Measurements from ENCODE around the gene C1orf198. TPM values are rescaled to one million over a fixed set of nuclear protein-coding genes. Genes with fewer than 3 reads are reported as not detected.

The C1orf198 gene
- total and polyA plus RNA-seq, 4 donors: 51.1 to 96.1 (median 77.9) TPM

DNA sequence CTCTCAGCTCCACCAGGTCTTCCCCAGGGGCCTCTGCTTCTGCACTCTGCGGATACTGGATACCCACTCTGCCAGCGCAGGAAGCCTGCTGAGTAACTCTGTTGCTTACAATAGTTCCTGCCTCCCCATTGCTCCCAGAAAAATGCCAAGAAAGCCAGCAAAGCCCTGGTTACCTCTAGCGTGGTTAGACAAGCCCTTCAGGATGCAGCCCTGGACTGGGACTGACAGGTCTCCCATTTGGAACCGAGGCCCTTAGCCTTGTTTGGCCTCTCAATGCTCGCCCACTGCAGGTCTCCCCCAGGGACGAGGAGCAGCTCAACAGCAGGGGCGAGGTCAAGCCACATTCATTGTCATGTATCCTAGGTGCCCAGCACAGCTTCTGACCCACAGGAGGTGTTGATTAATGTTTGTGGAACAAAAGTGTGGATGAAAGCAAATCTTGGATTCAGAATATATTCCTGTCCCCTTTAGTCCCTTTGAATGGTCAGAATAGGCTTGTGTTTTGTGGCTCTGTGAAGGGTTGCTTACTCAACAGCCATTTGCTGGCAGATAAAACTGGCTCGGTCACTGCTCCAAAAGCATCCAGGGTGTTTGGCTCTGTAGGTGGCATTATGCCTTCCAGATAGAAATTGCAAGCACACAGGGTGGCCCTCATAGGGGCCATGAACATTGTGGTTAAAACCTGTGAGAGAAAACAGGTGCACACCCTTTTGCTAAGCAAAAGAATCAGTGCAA lies 58.9 kb downstream of the C1orf198 start:
- Histone ChIP-seq H3K27me3 (ENCODE audit: control insufficient read depth, insufficient read depth, low read length) (no peaks in the 10 kb centered on the region), H3K4me3 (ENCODE audit: low read depth, low read length) (no peak overlapping the region), H3K36me3 (ENCODE audit: control insufficient read depth, insufficient read depth, low read length) (no peaks in the 10 kb centered on the region), H3K9me3 (ENCODE audit: control insufficient read depth, insufficient read depth, low read length) (no peaks in the 10 kb centered on the region), H3K27ac (ENCODE audit: low read depth, low read length) (peak overlapping the region; percentile 97), H3K4me1 (ENCODE audit: control insufficient read depth, insufficient read depth, low read length) (peaks cover 27% of the 10 kb centered on the region)
- WGBS (ENCODE audit: insufficient coverage): 33% methylated on average over 8 of the region's 8 CpGs
- DNase-seq (ENCODE audit: low read depth in 4 of 6, low spot score in 6 of 6): peak in 2 of 6 donors; percentile 62 to 78

DNA sequence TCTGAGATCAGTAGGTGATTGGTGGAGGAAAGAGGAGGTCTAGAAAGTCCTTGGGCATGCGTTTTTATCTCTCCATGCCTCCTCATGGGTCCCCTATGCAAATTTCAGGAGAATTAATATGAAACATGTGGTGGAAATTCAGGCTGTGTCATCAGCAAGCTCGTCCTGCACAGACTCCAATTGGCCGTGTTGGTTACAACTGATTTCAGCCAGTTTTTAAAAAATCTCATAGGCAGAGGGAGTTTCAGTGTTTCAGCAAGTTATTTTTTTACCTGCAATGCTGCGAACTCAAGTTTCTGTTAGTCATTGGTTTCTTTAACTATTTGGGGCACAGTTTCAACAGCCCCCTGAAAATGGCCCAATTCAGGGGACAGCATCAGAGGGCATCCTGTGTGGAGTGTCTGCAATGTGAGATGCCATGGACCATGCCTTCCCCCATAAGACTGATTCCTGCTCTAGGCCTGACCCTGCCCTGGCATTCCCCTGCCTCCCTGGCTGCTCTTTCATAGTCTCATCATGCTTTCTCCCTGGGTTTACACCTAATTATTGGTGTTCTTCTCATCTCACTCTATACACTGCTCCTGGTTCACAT lies 59.9 kb downstream of the C1orf198 start:
- H3K27ac ChIP-seq (ENCODE audit: low read depth, low read length): peak overlapping the region; percentile 97
- no peaks in the 10 kb centered on the region for H3K36me3 ChIP-seq (ENCODE audit: control insufficient read depth, insufficient read depth, low read length)
- DNase-seq (ENCODE audit: low read depth in 4 of 6, low spot score in 6 of 6): peak in 1 of 6 donors; percentile 19
- 91% methylated on average over 1 of the region's 4 CpGs for WGBS (ENCODE audit: insufficient coverage)
- H3K4me1 ChIP-seq (ENCODE audit: control insufficient read depth, insufficient read depth, low read length): peaks cover 27% of the 10 kb centered on the region
- H3K4me3 ChIP-seq (ENCODE audit: low read depth, low read length): no peak overlapping the region
- H3K27me3 ChIP-seq (ENCODE audit: control insufficient read depth, insufficient read depth, low read length): no peaks in the 10 kb centered on the region
- no peaks in the 10 kb centered on the region for H3K9me3 ChIP-seq (ENCODE audit: control insufficient read depth, insufficient read depth, low read length)

DNA sequence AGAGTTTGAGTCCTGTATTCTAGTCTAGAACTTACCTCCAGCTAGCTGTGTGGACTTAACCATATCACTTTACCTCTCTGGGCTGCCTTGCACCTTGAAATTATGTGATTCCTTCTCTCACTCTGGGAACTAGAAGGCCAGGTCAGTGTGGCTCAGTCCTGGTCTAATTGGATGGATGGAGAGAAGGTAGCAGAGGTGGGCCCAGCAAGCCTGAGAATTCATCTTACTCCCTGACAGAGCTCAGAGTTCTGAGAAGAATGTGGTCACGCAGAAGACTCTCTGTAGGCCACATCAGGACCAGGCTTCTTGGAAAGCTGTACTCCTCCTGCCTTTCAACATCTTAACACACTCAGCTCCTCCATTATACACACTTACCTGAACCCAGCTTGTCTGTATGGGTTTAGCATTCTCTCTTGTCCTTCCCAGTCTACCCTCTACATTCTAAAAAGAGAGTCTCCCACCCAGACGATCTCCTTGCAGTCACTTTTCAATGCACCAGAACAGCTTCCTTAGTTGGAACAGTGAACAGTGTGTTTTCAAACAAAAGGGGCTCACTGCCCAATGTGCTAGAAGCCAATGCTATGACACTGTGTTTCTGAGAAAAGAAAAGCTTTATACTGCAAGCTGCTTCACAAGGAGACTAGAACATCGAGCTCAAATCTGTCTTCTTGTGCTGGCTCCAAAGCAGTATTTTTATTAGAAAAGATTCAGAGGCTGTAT lies 60.6 kb downstream of the C1orf198 start:
- Histone ChIP-seq H3K27me3 (ENCODE audit: control insufficient read depth, insufficient read depth, low read length) (no peaks in the 10 kb centered on the region), H3K4me3 (ENCODE audit: low read depth, low read length) (no peak overlapping the region), H3K4me1 (ENCODE audit: control insufficient read depth, insufficient read depth, low read length) (peaks cover 27% of the 10 kb centered on the region), H3K36me3 (ENCODE audit: control insufficient read depth, insufficient read depth, low read length) (no peaks in the 10 kb centered on the region), H3K27ac (ENCODE audit: low read depth, low read length) (peak overlapping the region; percentile 97), H3K9me3 (ENCODE audit: control insufficient read depth, insufficient read depth, low read length) (no peaks in the 10 kb centered on the region)
- WGBS (ENCODE audit: insufficient coverage): 50% methylated on average over 2 of the region's 3 CpGs
- peak in 2 of 6 donors; percentile 68 to 91 for DNase-seq (ENCODE audit: low read depth in 4 of 6, low spot score in 6 of 6)

DNA sequence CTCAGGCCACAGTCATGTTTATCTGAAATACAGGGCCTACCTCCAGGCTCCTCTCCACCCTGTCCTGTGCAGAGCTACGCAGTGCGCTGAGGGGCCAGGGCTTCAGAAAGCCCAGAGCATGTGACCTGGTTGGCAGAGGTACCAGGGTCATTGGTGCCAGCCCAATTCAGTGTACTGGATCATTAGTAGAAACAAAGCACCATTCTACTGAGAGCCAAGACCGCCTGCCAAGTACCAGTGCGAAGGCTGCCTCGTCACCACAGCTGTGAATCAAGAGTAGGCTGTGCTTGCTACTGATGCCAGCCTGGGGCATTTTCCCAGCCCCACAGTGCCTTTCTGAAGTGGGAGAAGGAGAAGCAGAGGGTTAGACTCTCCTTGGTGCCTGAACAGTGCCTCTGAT lies 61.3 kb downstream of the C1orf198 start:
- Histone ChIP-seq H3K9me3 (ENCODE audit: control insufficient read depth, insufficient read depth, low read length) (no peaks in the 10 kb centered on the region), H3K4me1 (ENCODE audit: control insufficient read depth, insufficient read depth, low read length) (peaks cover 27% of the 10 kb centered on the region), H3K27ac (ENCODE audit: low read depth, low read length) (peak overlapping the region; percentile 97), H3K4me3 (ENCODE audit: low read depth, low read length) (no peak overlapping the region), H3K36me3 (ENCODE audit: control insufficient read depth, insufficient read depth, low read length) (no peaks in the 10 kb centered on the region), H3K27me3 (ENCODE audit: control insufficient read depth, insufficient read depth, low read length) (no peaks in the 10 kb centered on the region)
- peak; percentile 76 to 96 (median 80) for DNase-seq (ENCODE audit: low read depth in 4 of 6, low spot score in 6 of 6)
- WGBS (ENCODE audit: insufficient coverage): 65% methylated on average over 3 of the region's 5 CpGs

DNA sequence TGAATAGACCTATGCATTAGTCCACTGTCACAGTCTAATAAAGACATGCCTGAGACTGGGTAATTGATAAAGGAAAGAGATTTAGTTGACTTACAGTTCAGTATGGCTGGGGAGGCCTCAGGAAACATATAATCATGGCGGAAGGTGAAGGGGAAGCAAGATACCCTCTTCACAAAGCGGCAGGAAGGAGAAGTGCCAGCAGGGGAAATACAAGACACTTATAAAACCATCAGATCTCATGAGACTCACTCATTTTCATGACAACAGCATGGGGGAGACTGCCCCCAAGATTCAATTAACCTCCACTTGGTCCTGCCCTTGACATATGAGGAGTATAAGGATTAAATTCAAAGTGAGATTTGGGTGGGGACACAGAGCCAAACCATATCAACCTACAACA lies 61.8 kb downstream of the C1orf198 start:
- Histone ChIP-seq H3K27ac (ENCODE audit: low read depth, low read length) (peak overlapping the region; percentile 97), H3K27me3 (ENCODE audit: control insufficient read depth, insufficient read depth, low read length) (no peaks in the 10 kb centered on the region), H3K4me3 (ENCODE audit: low read depth, low read length) (no peak overlapping the region), H3K36me3 (ENCODE audit: control insufficient read depth, insufficient read depth, low read length) (no peaks in the 10 kb centered on the region), H3K9me3 (ENCODE audit: control insufficient read depth, insufficient read depth, low read length) (no peaks in the 10 kb centered on the region), H3K4me1 (ENCODE audit: control insufficient read depth, insufficient read depth, low read length) (peaks cover 27% of the 10 kb centered on the region)
- DNase-seq (ENCODE audit: low read depth in 4 of 6, low spot score in 6 of 6): no peak
- no CpG with 5 or more reads among the region's 2 CpGs for WGBS (ENCODE audit: insufficient coverage)

DNA sequence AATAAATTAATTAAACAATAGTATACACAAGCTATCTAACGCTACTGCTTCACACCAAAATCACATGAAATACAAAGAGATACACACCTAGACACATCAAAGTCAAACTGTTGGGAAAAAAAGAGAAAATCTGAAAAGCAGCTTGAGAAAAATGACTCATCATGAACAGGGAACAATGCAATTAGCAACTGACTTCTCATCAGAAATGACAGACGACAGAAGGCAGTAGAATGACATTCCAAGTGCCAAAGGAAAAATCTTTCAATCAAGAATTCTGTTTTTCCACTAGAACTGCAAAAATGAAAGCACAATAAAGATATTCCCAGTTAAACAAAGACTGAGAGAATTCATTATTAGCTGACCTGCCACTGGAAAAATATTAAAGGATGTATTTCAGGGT lies 63.9 kb downstream of the C1orf198 start:
- no peak overlapping the region for H3K4me3 ChIP-seq (ENCODE audit: low read depth, low read length)
- H3K27me3 ChIP-seq (ENCODE audit: control insufficient read depth, insufficient read depth, low read length): no peaks in the 10 kb centered on the region
- no peak overlapping the region for H3K27ac ChIP-seq (ENCODE audit: low read depth, low read length)
- H3K4me1 ChIP-seq (ENCODE audit: control insufficient read depth, insufficient read depth, low read length): peaks cover 26% of the 10 kb centered on the region
- 80% methylated on average over 1 of the region's 2 CpGs for WGBS (ENCODE audit: insufficient coverage)
- H3K36me3 ChIP-seq (ENCODE audit: control insufficient read depth, insufficient read depth, low read length): no peaks in the 10 kb centered on the region
- no peaks in the 10 kb centered on the region for H3K9me3 ChIP-seq (ENCODE audit: control insufficient read depth, insufficient read depth, low read length)
- peak in 1 of 6 donors; percentile 33 for DNase-seq (ENCODE audit: low read depth in 4 of 6, low spot score in 6 of 6)

DNA sequence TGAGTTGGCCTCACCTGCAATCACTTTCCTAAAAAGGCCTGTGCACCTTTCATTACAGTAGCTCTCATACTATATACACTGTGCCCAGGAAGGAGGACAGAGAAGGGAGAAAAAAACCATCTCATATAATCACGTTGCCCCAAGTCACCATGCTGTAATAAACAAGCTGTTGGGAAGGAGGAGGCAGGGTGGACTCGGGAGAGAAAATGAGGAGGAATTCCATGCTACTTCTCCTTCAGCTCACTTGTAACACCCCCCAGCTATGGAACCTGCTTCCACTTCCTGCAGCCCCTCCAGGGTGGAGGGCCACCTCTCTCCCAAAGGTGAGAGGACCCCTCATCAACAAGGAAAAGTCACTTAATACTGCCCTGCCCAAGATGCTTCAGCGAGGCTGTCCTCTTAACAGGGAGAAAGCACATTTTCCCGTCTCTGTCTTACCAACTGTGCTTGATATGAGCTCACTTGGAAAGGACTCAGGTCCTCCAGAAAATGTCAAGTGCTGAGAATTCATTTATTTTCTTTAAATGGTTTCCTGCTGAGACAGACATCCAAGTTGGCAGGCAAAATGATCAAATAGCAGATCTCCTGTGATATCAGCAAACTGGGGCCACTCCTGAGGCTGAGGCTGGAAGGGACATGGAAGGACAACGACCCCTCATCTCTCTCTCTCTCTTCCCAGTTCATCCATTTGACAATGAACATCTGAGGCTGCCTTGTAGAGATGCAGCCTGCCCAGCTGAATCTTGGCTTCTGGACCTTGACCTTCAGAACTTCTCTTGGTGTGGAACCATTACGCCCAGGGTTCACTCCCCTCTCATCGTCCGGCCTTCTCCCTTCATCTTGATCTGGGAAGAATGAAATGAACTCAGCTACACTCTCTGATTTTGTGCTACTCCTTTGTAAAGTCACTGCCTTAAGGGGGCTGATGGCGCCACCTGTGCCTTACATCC lies 67.2 kb downstream of the C1orf198 start:
- Histone ChIP-seq H3K4me3 (ENCODE audit: low read depth, low read length) (no peak overlapping the region), H3K27ac (ENCODE audit: low read depth, low read length) (no peak overlapping the region), H3K9me3 (ENCODE audit: control insufficient read depth, insufficient read depth, low read length) (no peaks in the 10 kb centered on the region), H3K27me3 (ENCODE audit: control insufficient read depth, insufficient read depth, low read length) (no peaks in the 10 kb centered on the region), H3K4me1 (ENCODE audit: control insufficient read depth, insufficient read depth, low read length) (peaks cover 19% of the 10 kb centered on the region), H3K36me3 (ENCODE audit: control insufficient read depth, insufficient read depth, low read length) (no peaks in the 10 kb centered on the region)
- WGBS (ENCODE audit: insufficient coverage): 91% methylated on average over 7 of the region's 9 CpGs
- DNase-seq (ENCODE audit: low read depth in 4 of 6, low spot score in 6 of 6): peak in 1 of 6 donors; percentile 52

DNA sequence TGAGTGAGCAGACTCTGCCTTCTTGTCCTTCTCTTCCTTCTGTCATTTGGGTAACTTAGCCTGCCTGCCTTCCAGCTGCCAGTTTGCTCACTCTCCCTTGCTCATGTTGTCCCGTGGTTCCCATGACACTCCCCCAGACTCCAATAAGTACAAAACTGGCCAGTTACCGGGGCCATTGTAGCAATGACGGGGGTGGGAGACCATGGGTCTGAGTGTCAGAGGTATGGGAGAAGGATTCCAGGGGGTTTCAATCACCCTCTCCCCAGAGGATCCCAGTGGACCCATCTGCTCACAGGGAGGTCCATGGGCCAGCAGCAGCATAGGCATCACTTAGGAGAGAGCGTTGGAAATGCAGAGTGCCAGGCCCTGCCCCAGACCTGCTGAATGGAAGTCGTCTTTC lies 69.8 kb downstream of the C1orf198 start:
- H3K4me3 ChIP-seq (ENCODE audit: low read depth, low read length): no peak overlapping the region
- H3K36me3 ChIP-seq (ENCODE audit: control insufficient read depth, insufficient read depth, low read length): no peaks in the 10 kb centered on the region
- no peaks in the 10 kb centered on the region for H3K9me3 ChIP-seq (ENCODE audit: control insufficient read depth, insufficient read depth, low read length)
- peak overlapping the region; percentile 76 for H3K27ac ChIP-seq (ENCODE audit: low read depth, low read length)
- peaks cover 36% of the 10 kb centered on the region for H3K4me1 ChIP-seq (ENCODE audit: control insufficient read depth, insufficient read depth, low read length)
- H3K27me3 ChIP-seq (ENCODE audit: control insufficient read depth, insufficient read depth, low read length): no peaks in the 10 kb centered on the region
- no peak for DNase-seq (ENCODE audit: low read depth in 4 of 6, low spot score in 6 of 6)
- WGBS (ENCODE audit: insufficient coverage): 100% methylated on average over 2 of the region's 5 CpGs

DNA sequence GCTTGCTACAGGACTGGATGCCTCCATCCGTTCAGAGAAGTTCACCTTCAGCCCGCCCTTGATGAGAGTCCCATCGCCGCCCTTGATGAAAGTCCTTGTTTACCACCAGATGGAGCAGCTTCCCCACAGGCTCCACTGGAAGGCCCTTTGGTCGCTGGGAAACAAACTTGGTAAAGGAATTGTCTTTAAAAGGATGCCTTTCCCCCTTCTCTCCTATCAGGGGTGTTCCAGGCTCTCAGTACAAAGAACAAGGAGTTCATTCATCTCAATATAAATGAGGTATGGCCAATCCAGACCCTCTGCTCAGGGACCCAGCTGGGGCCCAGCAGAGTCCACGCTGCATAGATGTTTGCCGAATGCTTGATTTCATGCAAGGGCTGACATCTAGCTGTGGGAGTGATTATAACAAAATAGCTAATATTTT lies 70.4 kb downstream of the C1orf198 start:
- 8% methylated on average over 2 of the region's 7 CpGs for WGBS (ENCODE audit: insufficient coverage)
- Histone ChIP-seq H3K4me1 (ENCODE audit: control insufficient read depth, insufficient read depth, low read length) (peaks cover 41% of the 10 kb centered on the region), H3K4me3 (ENCODE audit: low read depth, low read length) (no peak overlapping the region), H3K27me3 (ENCODE audit: control insufficient read depth, insufficient read depth, low read length) (no peaks in the 10 kb centered on the region), H3K27ac (ENCODE audit: low read depth, low read length) (peak overlapping the region; percentile 76), H3K36me3 (ENCODE audit: control insufficient read depth, insufficient read depth, low read length) (no peaks in the 10 kb centered on the region), H3K9me3 (ENCODE audit: control insufficient read depth, insufficient read depth, low read length) (no peaks in the 10 kb centered on the region)
- peak; percentile 62 to 91 (median 66) for DNase-seq (ENCODE audit: low read depth in 4 of 6, low spot score in 6 of 6)
